Testis (tissue), 3 donors: ENCODE measurements around the gene ELOVL7. TPM values are rescaled to one million over a fixed set of nuclear protein-coding genes. Genes with fewer than 3 reads are reported as not detected.

ENCODE experiments used
- DNase-seq: peaks from one replicate; pipeline ENCODE4 v3.0.0-alpha.2; 2019
- H3K27ac ChIP-seq, 2 donors: fragments of 200-600 bp; sonication (generic); one replicate each; pipeline ENCODE4 v1.5.1; 2019
- H3K27me3 ChIP-seq: fragments of 200-600 bp; sonication (generic); one replicate; pipeline ENCODE4 v1.5.1; 2019
- H3K36me3 ChIP-seq: fragments of 200-600 bp; sonication (generic); one replicate; pipeline ENCODE4 v1.5.1; 2017; ENCODE audit warnings: low read depth; ENCODE audit errors: missing control alignments
- H3K4me1 ChIP-seq: fragments of 200-600 bp; sonication (generic); one replicate; pipeline ENCODE4 v1.5.1; 2019
- H3K4me3 ChIP-seq, 2 donors: fragments of 200-600 bp; sonication (generic); one replicate each; pipeline ENCODE4 v1.5.1; 2017 to 2019
- H3K9me3 ChIP-seq: fragments of 200-600 bp; sonication (generic); one replicate; pipeline ENCODE4 v1.5.1; 2017
- POLR2A ChIP-seq: fragments of 450-650 bp; IDR thresholded peaks from one replicate; pipeline ENCODE4 v1.6.1; 2017; ENCODE audit warnings: antibody characterized with exemption, mild to moderate bottlenecking, moderate library complexity
- WGBS, 2 donors: methylation state at CpG; one replicate each; pipeline ENCODE4 v1.1.5; 2018; 5-methylcytosine and 5-hydroxymethylcytosine counted together
- intact Hi-C: fragments of 100-400 bp; cut with DNase I; formaldehyde crosslinking; loops from one replicate; pipeline ENCODE4 v1.15.1; 2023; ENCODE audit warnings: low total_unique reads
- polyA plus RNA-seq: library from polyadenylated mRNA; stranded (reverse); fragments of 350-450 nt; fragmentation: Illumina TruSeq; extraction: RNeasy Lipid Tissue Mini Kit (QIAGEN cat#74804); gene quantifications from one replicate; pipeline ENCODE4 v1.2.3, GENCODE V29; 2014; ENCODE audit warnings: low read depth, low replicate concordance; ENCODE audit not compliant: insufficient read depth
- total RNA-seq, 2 donors: library from RNA; depleted of rRNA; stranded (reverse); fragments of >200 nt; gene quantifications; one replicate each; pipeline ENCODE4 v1.2.3, GENCODE V29; 2016
- TF ChIP-seq, protein P1 (sequence below), 3 experiments: fragments of 450-650 bp in 2 of 3; fragments of 200-600 bp in 1 of 3; sonication (generic) in 1 of 3; IDR thresholded peaks; one replicate each; pipeline ENCODE4 v1.5.1; 2016 to 2019; ENCODE audit warnings: antibody characterized with exemption in 3 of 3, mild to moderate bottlenecking in 2 of 3, moderate library complexity in 1 of 3

The ELOVL7 gene
- total and polyA plus RNA-seq, 3 donors from 2014 or later: 1.8 to 5.1 (median 2.4) TPM

- no peak for DNase-seq
- WGBS, 2 donors: 87 to 93% methylated on average over 2 of the region's 2 CpGs
- Histone ChIP-seq H3K27ac (no peak overlapping the region), H3K4me3 (no peak overlapping the region), H3K4me1 (no peaks in the 10 kb centered on the region), H3K9me3 (no peaks in the 10 kb centered on the region), H3K36me3 (no peaks in the 10 kb centered on the region), H3K27me3 (no peaks in the 10 kb centered on the region)
- intact Hi-C loops: no loop called here
- no peak for TF ChIP-seq POLR2A
- TF ChIP-seq, protein P1, sequence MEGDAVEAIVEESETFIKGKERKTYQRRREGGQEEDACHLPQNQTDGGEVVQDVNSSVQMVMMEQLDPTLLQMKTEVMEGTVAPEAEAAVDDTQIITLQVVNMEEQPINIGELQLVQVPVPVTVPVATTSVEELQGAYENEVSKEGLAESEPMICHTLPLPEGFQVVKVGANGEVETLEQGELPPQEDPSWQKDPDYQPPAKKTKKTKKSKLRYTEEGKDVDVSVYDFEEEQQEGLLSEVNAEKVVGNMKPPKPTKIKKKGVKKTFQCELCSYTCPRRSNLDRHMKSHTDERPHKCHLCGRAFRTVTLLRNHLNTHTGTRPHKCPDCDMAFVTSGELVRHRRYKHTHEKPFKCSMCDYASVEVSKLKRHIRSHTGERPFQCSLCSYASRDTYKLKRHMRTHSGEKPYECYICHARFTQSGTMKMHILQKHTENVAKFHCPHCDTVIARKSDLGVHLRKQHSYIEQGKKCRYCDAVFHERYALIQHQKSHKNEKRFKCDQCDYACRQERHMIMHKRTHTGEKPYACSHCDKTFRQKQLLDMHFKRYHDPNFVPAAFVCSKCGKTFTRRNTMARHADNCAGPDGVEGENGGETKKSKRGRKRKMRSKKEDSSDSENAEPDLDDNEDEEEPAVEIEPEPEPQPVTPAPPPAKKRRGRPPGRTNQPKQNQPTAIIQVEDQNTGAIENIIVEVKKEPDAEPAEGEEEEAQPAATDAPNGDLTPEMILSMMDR (IDR thresholded peaks at IDR 0.05): no peak
Observed at GRCh38 chr5:60887746-60888145, 43.7 kb upstream of the ELOVL7 start.

DNA sequence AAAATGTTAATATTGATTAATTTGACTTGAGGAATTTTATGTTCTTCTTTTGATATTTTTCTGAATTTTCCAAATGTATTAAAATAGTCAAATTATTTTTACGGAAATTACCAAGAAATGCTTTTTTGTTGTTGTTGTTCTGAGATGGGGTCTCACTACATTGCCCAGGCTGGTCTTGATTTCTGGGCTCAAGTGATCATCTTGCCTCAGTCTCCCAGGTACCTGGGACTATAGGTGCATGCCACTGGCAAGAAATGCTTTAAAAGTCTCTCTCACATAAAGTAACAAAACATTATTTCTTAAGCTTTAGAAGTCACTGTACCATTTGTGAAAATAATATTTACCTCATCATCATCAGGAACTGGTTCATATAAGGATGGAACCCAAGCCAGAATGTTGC lies 43.0 kb upstream of the ELOVL7 start:
- no peaks in the 10 kb centered on the region for H3K4me1 ChIP-seq
- TF ChIP-seq POLR2A: no peak
- TF ChIP-seq, protein P1 (IDR thresholded peaks at IDR 0.05): no peak
- 96 to 97% methylated on average over 1 of the region's 1 CpG for WGBS, 2 donors
- H3K27me3 ChIP-seq: no peaks in the 10 kb centered on the region
- no peak overlapping the region for H3K27ac ChIP-seq
- DNase-seq: no peak
- H3K36me3 ChIP-seq: no peaks in the 10 kb centered on the region
- H3K9me3 ChIP-seq: no peaks in the 10 kb centered on the region
- intact Hi-C loops: no loop called here
- no peak overlapping the region for H3K4me3 ChIP-seq

DNA sequence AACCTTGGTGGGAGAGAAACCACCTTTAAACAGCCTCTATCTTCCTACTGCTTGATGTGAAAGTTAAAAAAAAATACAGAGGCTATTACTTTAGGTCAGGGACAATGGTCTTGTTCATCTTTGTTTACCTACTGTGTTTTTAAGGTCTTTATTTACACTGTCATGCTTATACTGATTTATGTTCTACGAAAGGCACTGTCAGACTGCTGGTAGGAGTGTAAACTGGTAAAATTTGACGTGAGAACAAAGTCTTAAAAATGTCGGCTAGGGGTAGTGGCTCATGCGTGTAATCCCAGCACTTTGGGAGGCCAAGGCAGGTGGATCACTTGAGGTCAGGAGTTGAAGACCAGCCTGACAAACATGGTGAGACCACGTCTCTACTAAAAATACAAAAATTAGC lies 42.1 kb upstream of the ELOVL7 start:
- no peak for DNase-seq
- H3K27ac ChIP-seq: no peak overlapping the region
- H3K9me3 ChIP-seq: no peaks in the 10 kb centered on the region
- no peak overlapping the region for H3K4me3 ChIP-seq
- no peaks in the 10 kb centered on the region for H3K27me3 ChIP-seq
- H3K36me3 ChIP-seq: no peaks in the 10 kb centered on the region
- intact Hi-C loops: no loop called here
- whole genome bisulfite sequencing, 2 donors: 84 to 86% methylated on average over 5 of the region's 5 CpGs
- TF ChIP-seq POLR2A: no peak
- TF ChIP-seq, protein P1 (IDR thresholded peaks at IDR 0.05): no peak
- H3K4me1 ChIP-seq: no peaks in the 10 kb centered on the region

- no peak for TF ChIP-seq POLR2A
- TF ChIP-seq, protein P1 (IDR thresholded peaks at IDR 0.05): peak in 1 of 3 experiments; percentile 17
- H3K4me1 ChIP-seq: no peaks in the 10 kb centered on the region
- no peak overlapping the region for H3K27ac ChIP-seq
- DNase-seq: no peak
- H3K9me3 ChIP-seq: no peaks in the 10 kb centered on the region
- H3K27me3 ChIP-seq: no peaks in the 10 kb centered on the region
- H3K36me3 ChIP-seq: no peaks in the 10 kb centered on the region
- intact Hi-C loops: no loop called here
- H3K4me3 ChIP-seq: no peak overlapping the region
Observed at GRCh38 chr5:60883229-60883628, 39.2 kb upstream of the ELOVL7 start.

GRCh38 chr5:60872892-60873291 lies 28.8 kb upstream of the ELOVL7 start:
- Histone ChIP-seq H3K27ac (no peak overlapping the region), H3K27me3 (no peaks in the 10 kb centered on the region), H3K4me1 (no peaks in the 10 kb centered on the region), H3K4me3 (no peak overlapping the region), H3K9me3 (no peaks in the 10 kb centered on the region), H3K36me3 (no peaks in the 10 kb centered on the region)
- TF ChIP-seq, protein P1 (IDR thresholded peaks at IDR 0.05): no peak
- TF ChIP-seq POLR2A: no peak
- intact Hi-C loops: no loop called here
- no peak for DNase-seq
